Esophagus squamous epithelium (tissue), 5 donors: ENCODE data around the gene HLA-DQB1. TPM values are rescaled to one million over a fixed set of nuclear protein-coding genes. Genes with fewer than 3 reads are reported as not detected.

Source experiments
- DNase-seq: peaks from one replicate; lab custom pipeline; 2025; lab: John Stamatoyannopoulos, UW
- H3K27ac ChIP-seq, 4 donors: fragments of 200-600 bp; sonication (generic); one replicate each; pipeline ENCODE4 v1.5.1; 2016 to 2019; ENCODE audit warnings: mild to moderate bottlenecking in 1 of 4
- H3K27me3 ChIP-seq, 4 donors: fragments of 200-600 bp; sonication (generic); 1 replicate in 3 of 4; 2 replicates in 1 of 4; pipeline versions ENCODE4 v1.5.1 to v1.6.0; 2017 to 2021; ENCODE audit warnings: antibody characterized with exemption in 1 of 4
- H3K36me3 ChIP-seq, 3 donors: fragments of 200-600 bp; sonication (generic); one replicate each; pipeline ENCODE4 v1.5.1; 2016 to 2019
- H3K4me1 ChIP-seq, 3 donors: fragments of 200-600 bp; sonication (generic); one replicate each; pipeline ENCODE4 v1.5.1; 2017 to 2019
- H3K4me3 ChIP-seq, 4 donors: fragments of 200-600 bp; sonication (generic); 1 replicate in 3 of 4; 2 replicates in 1 of 4; pipeline ENCODE4 v1.5.1; 2016 to 2019; ENCODE audit warnings: mild to moderate bottlenecking in 2 of 4, moderate library complexity in 1 of 4
- H3K9me3 ChIP-seq, 3 donors: fragments of 200-600 bp; sonication (generic); one replicate each; pipeline ENCODE4 v1.5.1; 2016 to 2019
- CTCF ChIP-seq, 6 experiments: fragments of 450-650 bp in 4 of 6; fragments of 200-600 bp in 2 of 6; sonication (generic) in 2 of 6; IDR thresholded peaks; one replicate each; pipeline ENCODE4 v1.5.1; 2016 to 2019; ENCODE audit warnings: antibody characterized with exemption in 6 of 6, mild to moderate bottlenecking in 4 of 6, moderate library complexity in 4 of 6
- POLR2A ChIP-seq, 4 donors: fragments of 450-650 bp; IDR thresholded peaks; one replicate each; pipeline ENCODE4 v1.6.1; 2017; ENCODE audit warnings: antibody characterized with exemption in 4 of 4, mild to moderate bottlenecking in 4 of 4, moderate library complexity in 3 of 4
- WGBS, 2 donors: methylation state at CpG; one replicate each; pipeline ENCODE4 v1.1.5; 2018; 5-methylcytosine and 5-hydroxymethylcytosine counted together
- intact Hi-C: fragments of 100-400 bp; cut with DNase I; formaldehyde crosslinking; loops from one replicate; pipeline ENCODE4 v1.15.0; 2022
- total RNA-seq, 4 donors: library from RNA; depleted of rRNA; stranded (reverse); fragments of >200 nt; gene quantifications; one replicate each; pipeline ENCODE4 v1.1.0, GENCODE V29; 2016
- donor health status: DM: yes; HTN: yes; CAD: no.

The HLA-DQB1 gene
- total RNA-seq, 4 donors from 2014 or later, result 0.13 to 9.3 (median 1.5) TPM

- no peak overlapping the region for H3K4me3 ChIP-seq
- DNase-seq, result no peak
- TF ChIP-seq POLR2A (IDR thresholded peaks at IDR 0.05) (no peak), CTCF (IDR thresholded peaks at IDR 0.05) (no peak)
- H3K36me3 ChIP-seq, result no peaks in the 10 kb centered on the region
- no peaks in the 10 kb centered on the region for H3K27me3 ChIP-seq
- intact Hi-C loops, result no loop called here
- H3K4me1 ChIP-seq, result no peaks in the 10 kb centered on the region
- H3K27ac ChIP-seq, result no peak overlapping the region
- no peaks in the 10 kb centered on the region for H3K9me3 ChIP-seq
- 39 to 78% methylated on average over 3 to 4 of the region's 4 CpGs for WGBS, 2 donors
Measured at GRCh38 chr6:32669240-32669639, 2.8 kb upstream of the HLA-DQB1 start.

GRCh38 chr6:32668226-32668747 lies 1.8 kb upstream of the HLA-DQB1 start:
- Histone ChIP-seq H3K4me1 (no peaks in the 10 kb centered on the region), H3K36me3 (no peaks in the 10 kb centered on the region), H3K9me3 (no peaks in the 10 kb centered on the region), H3K27ac (peak overlapping the region in 2 of 4 donors; percentile 42 to 44), H3K27me3 (no peaks in the 10 kb centered on the region), H3K4me3 (no peak overlapping the region)
- TF ChIP-seq POLR2A (IDR thresholded peaks at IDR 0.05) (peak in 1 of 4 donors; percentile 39), CTCF (IDR thresholded peaks at IDR 0.05) (no peak)
- DNase-seq, result no peak
- 15 to 23% methylated on average over 5 of the region's 5 CpGs for WGBS, 2 donors
- intact Hi-C loops, result no loop called here

- intact Hi-C loops, result no loop called here
- Histone ChIP-seq H3K36me3 (no peaks in the 10 kb centered on the region), H3K4me1 (no peaks in the 10 kb centered on the region), H3K4me3 (no peak overlapping the region), H3K27me3 (no peaks in the 10 kb centered on the region), H3K27ac (no peak overlapping the region), H3K9me3 (no peaks in the 10 kb centered on the region)
- no peak for TF ChIP-seq CTCF (IDR thresholded peaks at IDR 0.05)
- TF ChIP-seq POLR2A (IDR thresholded peaks at IDR 0.05), result no peak
- WGBS, 2 donors, result 16 to 20% methylated on average over 3 of the region's 3 CpGs
- no peak for DNase-seq
Measured at GRCh38 chr6:32665661-32666060, 796 bp downstream of the HLA-DQB1 start.

DNA sequence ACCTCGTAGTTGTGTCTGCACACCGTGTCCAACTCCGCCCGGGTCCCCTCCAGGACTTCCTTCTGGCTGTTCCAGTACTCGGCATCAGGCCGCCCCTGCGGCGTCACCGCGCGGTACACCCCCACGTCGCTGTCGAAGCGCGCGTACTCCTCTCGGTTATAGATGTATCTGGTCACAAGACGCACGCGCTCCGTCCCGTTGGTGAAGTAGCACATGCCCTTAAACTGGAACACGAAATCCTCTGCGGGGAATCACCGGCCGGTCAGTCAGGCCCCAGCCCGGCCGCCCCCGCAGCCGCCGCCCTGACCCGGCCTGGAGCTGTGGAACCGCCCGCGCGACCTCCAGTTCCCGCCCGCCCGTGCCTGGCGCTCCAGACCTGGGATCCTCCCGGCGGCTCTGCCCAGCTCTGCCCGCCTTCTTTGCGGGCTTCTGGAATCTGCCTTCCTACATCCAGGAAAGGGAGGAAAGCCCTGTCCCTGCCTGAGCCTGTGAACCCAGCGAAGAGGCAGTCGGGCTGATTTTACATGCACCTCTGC lies 1.6 kb downstream of the HLA-DQB1 start:
- intact Hi-C loops, result no loop called here
- no peak for TF ChIP-seq POLR2A (IDR thresholded peaks at IDR 0.05)
- no peak for TF ChIP-seq CTCF (IDR thresholded peaks at IDR 0.05)
- Histone ChIP-seq H3K36me3 (no peaks in the 10 kb centered on the region), H3K9me3 (no peaks in the 10 kb centered on the region), H3K27ac (no peak overlapping the region), H3K4me1 (no peaks in the 10 kb centered on the region), H3K27me3 (no peaks in the 10 kb centered on the region), H3K4me3 (peak overlapping the region in 1 of 4 donors; percentile 51)
- DNase-seq, result no peak
- WGBS, 2 donors, result 33% methylated on average over 1 of the region's 47 CpGs; no CpG with 5 or more reads in 1 of the 2 donors

GRCh38 chr6:32664354-32664753 lies 2.1 kb downstream of the HLA-DQB1 start:
- Histone ChIP-seq H3K27me3 (no peaks in the 10 kb centered on the region), H3K4me1 (no peaks in the 10 kb centered on the region), H3K36me3 (no peaks in the 10 kb centered on the region), H3K27ac (no peak overlapping the region), H3K4me3 (no peak overlapping the region), H3K9me3 (no peaks in the 10 kb centered on the region)
- WGBS, 2 donors, result no CpG with 5 or more reads among the region's 26 CpGs
- intact Hi-C loops, result no loop called here
- no peak for DNase-seq
- TF ChIP-seq CTCF (IDR thresholded peaks at IDR 0.05), result no peak
- TF ChIP-seq POLR2A (IDR thresholded peaks at IDR 0.05), result no peak
